GM12864 (cell line): ENCODE results near the gene PPFIA1.
A peak's percentile ranks its signal among the peaks of the same experiment; 100 is the strongest.

Experiments
- DNase-seq: peaks from one replicate; pipeline ENCODE4 v3.0.0-alpha.2; 2011; ENCODE audit warnings: low read depth
- H3K4me3 ChIP-seq: 2 replicates; pipeline ENCODE4 v1.5.1; 2011; ENCODE audit warnings: mild to moderate bottlenecking, low read depth, low read length, control low read depth
- CTCF ChIP-seq: IDR thresholded peaks from 2 replicates; pipeline ENCODE4 v1.5.1; 2011; ENCODE audit warnings: low read depth, mild to moderate bottlenecking, moderate library complexity, low read length, control low read depth, inconsistent platforms; ENCODE audit errors: missing control alignments

The PPFIA1 gene

DNA sequence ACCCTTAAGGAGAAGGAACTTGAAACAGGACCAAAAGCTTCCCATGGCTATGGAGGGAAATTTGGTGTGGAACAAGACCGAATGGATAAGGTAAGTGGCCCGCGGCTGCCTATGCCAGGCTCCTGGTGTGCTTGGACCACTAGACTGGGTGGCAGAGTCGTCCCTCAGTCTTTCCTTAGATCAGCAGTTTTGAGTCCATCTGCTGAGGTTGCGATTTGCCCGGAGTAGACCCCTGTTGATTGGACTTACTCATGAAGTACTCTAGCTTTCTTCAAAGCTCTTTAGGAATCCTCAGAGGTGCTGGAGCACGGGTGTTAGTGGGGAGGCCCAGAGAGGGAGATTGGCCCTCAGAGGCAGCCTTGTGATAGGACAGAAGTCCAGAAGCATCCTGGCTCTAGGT, 139.4 kb downstream of the PPFIA1 start:
- H3K4me3 ChIP-seq = no peak overlapping the region
- DNase-seq = no peak
- no peak for TF ChIP-seq CTCF

GRCh38 chr11:70410276-70411205, 140.1 kb downstream of the PPFIA1 start:
- H3K4me3 ChIP-seq = no peak overlapping the region
- no peak for TF ChIP-seq CTCF
- DNase-seq = no peak

DNA sequence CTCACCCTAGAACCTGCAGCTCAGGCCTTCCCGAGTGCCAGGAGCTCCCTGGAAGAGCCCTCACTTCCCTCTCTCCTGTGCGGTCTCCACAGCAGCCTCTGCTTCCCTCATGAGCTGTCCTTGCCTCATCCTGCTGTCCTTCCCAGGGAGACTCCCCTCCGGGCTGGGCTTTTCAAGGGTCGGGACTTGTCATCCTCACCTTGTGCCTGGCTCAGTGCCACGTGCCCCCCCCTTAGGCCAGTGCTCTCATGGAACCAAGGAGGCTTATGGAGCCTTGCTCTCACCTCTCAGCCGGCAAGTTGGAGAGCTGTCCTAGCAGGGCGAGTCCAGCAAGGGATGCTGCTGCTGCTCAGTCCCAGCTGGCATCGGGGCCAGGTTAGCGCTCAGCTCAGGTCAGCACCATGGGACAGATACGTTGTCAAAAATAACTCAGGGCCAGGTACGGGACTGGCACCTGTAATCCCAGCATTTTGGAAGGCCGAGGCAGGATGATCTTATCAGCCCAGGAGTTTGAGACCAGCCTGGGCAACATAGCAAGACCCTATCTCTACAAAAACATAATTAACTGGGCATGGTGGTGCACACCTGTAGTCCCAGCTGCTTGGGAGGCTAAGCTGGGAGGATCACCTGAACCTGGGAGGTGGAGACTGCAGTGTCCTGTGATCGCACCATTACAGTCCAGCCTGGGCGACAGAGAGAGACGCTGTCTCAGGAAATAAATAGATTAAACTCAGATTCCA, 141.4 kb downstream of the PPFIA1 start:
- H3K4me3 ChIP-seq = no peak overlapping the region
- DNase-seq = no peak
- TF ChIP-seq CTCF = no peak

DNA sequence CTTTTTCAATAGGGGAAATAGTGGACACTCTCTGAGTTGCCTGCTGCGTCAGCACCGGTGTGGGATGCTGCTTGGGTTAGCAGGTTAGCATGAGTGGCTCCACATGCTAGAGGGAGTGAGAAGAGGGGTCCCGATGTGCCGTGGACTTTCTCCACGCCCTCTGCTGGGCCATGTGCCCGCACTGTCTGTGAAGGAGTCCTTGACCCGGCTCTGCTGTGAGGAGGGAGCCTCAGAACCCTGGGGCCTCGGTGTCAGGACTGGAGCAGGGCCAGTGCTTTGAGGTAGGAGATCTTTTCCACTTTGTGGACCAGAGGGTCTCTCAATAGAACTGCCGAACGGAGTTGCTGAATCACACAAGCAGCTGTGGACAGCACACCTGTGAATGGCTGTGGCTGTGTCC, 142.7 kb downstream of the PPFIA1 start:
- H3K4me3 ChIP-seq = no peak overlapping the region
- DNase-seq = no peak
- TF ChIP-seq CTCF = no peak

DNA sequence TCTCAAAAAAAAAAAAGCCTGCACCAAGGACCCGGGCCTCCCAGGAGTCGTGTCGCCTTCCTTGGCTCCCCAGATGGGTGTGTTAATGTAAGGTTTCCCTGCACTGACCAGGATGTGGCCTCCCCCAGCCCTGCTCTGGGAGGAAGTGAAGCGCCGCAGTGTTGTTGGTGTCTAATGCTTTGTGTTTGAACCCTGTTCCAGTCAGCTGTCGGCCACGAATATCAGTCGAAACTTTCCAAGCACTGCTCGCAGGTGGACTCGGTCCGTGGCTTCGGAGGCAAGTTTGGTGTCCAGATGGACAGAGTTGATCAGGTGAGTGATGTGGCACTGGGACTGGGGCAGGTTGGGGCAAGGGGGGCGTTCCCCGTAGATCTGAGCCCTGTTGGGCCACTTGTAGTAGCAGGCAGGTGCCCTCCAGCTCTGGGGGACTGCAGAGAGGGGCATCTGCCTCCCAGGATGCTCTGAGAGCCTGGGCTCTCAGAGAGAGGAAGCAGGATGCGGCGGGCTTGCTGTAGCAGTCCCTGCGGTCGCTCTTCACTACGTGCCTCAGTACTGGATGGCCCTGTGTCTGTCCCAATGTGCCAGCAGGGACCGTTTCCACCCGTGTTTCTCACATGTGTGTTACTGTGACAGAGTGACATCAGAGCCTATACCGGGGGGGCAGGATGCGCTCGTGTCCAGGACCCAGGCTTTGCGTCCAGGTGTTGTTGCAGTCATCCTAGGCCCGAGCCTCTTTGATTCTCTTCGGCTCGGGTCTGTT, 144.0 kb downstream of the PPFIA1 start:
- H3K4me3 ChIP-seq = no peak overlapping the region
- no peak for TF ChIP-seq CTCF
- no peak for DNase-seq

DNA sequence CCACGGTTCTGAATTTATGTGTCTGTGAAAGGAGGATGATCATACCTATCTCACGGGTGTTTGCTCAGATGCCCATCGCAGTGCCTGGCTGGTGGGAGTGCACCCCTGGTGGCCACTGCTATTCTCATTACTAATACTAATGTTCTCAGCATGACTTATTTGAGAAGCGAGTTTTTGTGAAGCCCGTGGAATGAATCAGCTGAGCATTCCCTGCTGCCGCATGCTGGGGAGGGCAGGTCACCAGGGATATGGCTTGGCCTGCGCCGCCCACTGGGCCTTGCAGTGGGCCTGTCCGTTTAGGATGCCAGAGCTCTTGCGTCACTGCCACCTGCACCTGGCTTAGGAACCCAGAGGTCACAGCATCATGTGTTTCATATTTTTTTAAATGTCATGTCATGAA, 144.7 kb downstream of the PPFIA1 start:
- no peak overlapping the region for H3K4me3 ChIP-seq
- peak; percentile 30 for TF ChIP-seq CTCF
- no peak for DNase-seq
